NCI-H524 treated with DMSO at 0.1 percent for 48 hours (cell line): ENCODE results near the gene COL12A1.
"Not testable (repeated sequence)": the region's sequence is repeated elsewhere in the genome, so short reads cannot be mapped to it uniquely, and the experiment has no call there.

Source experiments
- DNase-seq: peaks from one replicate; lab custom pipeline; 2025; lab: John Stamatoyannopoulos, UW

Gene COL12A1

DNA sequence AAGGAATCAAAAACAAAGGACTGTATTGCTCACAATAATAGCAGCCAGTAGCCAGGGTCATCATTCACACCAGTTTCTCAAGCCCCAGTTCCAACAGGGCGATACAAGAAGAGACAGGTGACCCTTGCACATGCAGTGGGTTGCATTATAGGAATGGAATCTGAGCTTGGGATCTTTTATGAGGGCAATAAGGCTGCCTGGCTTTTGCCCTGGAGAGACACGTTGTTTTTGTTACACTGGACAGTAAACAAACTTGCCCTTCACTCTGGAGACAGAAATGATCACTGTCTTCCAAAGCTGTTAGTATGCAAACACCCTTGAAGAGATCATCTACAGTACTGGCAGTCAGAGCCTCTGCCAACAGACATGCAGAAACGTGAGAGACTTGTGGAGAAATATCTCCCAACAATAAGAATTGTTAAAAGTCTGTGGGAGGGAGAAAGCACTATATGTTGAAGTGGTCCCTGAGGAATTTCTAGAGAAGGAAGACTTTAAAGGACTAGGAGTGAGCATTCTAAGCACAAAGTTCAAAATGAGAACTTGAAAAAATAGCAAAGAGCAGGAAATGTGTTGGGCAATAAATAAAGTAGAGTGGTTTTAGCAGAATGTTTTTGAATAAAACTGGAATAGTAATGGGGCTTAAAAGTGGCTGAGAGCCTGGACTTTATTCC, 6.2 kb upstream of the COL12A1 start:
- no peak for DNase-seq

DNA sequence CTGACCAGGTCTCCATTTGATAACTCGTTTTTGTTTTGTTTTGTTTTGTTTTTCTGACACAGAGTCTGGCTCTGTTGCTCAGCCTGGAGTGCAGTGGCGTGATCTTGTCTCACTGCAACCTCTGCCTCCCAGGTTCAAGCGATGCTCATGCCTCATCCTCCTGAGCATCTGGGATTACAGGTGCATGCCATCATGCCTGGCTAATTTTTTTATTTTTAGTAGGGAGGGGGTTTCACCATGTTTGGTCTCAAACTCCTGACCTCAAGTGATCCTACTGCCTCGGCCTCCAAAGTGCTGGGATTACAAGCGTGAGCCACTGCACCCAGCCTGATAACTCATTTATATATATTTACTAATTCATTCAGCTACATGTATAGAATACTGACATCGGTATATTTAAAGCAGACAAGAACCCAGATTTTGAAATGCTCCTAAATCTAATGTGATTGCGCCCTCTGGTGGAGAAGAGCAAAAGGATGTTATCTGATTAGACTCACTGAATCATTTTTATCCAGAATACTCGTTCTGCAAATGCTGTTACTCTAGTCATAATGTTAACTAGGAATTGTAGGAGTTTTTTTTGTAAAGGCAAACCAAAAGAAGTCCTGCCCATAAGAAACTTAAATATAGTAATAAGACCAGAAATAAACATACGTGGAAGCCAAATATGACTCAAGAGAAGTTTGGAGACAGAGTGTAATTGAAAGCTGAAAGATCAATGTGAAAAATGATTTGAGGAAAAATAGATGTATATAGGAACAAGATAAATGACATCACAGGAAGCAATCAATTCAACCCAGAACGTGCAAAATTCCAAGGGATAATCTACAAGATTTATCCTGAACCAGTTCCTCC, 5.3 kb upstream of the COL12A1 start:
- DNase-seq: peak; percentile 28

DNA sequence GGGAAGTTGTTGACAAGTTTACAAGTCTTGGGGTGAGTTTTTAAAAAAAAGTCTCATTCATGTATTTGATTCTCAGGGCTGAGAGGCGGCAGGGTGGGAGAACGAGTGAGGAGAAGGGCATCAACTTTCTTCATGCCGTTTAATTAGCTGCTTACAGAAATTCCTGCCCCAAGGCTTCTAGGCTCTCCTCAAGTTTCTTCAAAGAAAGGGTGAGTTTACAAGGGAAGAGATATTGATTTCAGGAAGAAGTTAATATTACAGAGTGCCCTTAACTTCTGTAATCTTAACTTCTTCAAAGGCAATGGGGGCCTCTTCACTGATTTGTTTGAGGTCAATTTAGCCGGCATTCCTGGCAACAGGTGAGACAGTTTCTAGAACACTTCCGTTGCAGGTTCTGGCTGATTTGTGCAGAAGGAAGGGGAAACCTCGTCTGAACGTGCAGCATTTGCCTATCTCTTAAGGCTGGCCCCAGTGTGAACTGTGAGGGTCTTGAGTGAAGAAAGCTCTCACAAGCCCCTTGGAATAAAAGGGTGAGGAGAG, 3.4 kb upstream of the COL12A1 start:
- DNase-seq: no peak

DNA sequence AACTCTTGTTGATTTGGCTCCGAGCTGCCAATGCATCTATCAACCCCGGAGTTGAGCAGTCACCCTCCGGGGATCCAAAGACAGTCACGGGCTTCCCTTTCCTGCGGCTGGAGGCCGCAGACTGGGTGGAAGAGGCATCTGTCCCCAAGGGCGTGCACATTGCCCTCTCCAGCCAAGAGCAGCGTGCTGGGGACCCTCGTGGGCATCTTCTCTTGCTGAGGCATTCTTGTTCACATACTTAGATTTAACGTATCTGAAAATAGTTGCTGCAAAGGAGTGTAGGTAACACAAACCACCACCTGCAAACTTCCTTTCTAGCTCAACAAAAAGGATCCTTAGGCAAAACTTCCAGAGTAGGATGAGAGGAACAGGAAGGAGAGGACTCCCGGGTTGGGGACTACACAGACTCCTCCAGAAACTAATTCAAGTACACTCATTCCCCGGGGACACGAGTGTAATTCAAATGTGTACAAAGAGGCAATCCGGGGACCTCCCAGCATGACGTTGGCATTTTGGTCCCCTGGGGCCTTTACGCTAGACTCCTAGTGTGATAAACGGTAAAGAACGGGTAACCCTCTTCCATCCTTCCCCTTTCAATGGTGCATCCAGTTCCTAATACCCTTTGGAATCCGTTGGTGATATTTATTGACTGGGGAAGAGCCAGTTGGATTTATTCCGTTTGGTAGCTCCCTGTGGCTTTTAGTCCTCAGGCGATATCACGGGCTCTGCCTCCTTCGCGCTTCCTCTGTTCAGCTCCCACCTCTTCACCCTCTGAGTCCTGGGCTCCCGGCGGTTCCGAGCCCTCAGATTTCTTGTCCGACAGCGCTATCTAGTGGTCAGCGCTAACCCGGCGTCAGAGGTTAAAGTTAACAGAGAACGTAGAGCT, 2.7 kb upstream of the COL12A1 start:
- DNase-seq: peak; percentile 29

DNA sequence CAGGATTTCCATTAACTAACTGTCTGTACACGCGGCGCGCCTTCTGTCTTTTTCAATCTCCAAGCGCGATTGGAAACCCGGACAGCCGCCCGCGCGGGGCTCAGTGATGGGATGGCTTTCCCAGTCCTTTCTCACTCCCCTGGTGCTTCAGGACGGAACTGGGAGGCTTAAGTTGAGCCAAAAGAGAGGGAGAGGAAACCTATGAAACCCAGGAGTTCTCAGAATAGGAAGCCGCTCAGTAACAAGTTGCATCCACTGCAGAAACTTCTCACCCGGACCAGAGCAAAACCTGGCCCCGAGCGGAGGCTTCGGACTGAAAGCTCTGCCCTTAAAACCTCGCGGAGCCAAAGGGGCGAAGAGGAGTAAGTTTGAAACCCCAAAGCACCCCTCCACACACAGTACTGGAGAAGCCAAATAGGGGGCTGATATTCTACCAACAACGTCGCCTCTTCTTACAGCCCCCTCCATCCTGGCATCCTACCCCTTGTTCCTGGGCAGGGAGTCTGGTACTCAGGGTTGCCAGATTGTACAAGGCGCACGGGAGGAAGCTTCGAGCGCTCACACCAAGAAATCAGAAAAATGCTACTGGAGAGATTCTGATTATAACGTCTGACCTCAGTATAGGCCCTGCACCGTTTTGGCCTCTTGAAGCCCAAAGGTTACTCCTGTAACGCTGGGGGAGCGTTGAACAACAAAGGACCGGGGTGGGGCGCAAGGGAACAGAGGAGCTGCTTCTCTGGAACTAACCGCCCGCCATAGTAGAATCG, 906 bp upstream of the COL12A1 start:
- DNase-seq: no peak

DNA sequence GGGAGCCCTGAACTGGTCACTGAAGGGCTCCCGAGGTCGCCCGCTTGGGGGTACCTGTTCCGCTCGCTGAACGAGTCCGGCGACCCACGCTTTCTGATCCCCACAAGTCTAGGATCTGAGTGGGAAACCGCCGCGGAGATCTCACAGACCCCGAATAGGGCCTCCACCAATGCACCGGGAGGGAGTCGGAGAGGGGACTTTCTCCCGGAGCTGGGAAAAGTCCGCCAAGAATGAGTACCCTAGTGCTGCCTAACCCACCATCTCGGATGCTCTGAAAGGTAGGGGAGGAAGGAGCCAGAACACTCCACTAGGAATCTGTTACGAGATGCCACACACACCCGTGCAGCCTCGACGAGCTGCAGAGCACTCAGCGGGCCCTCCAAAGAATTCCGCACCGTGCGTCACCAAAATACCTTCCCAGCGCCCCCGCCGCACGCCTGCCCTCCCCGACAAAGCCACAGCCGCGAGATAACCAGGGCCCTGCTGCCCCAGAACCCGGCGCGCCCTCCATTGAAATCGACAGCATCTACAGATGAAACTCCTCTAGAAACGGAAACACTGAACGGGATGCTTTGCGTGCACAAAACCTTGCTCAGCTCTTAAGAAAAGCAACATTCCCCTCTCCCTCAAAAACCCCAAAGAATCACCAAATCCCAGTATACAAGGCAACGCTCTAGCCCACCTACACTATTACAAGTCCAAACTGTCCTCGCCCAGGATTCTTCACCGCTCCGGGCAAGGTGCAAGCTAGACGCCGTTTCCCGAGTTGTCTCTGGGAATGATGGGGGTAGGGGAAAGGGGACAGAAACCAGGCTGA, 686 bp downstream of the COL12A1 start:
- no peak for DNase-seq

DNA sequence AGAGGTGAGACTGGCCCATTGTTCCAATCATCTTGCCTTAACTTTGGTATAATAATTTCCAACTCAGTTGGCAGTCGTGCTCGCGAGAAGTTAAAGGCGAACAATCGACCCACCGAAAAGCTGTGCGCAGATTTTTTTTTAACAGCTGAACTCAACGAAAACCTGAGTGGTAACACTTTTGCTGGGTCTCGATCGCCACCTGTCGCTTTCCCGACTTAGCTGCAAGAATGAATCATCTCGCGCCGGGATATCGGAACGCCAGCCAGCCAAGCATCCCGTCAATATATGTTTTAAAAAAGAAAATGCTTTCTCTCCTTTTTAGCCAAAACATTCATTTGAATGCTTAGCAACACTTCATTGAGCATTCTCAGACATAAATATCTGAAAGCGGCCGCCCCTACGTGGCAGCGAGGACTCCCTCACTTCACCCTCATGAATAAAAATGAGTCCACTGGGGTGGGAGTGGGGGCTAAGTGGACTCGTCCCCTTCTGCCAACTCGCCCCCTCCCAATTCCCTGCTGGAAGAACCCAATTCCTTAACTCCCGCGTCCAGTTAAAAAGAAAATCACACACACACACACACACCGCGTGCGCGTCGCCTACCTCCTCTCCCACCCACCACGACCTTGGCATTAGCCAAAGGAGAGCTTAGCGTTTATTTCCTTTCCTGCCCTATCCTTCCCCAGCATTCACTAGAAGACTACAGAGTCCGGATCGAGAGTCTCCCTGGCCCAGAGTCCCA, 1.5 kb downstream of the COL12A1 start:
- peak; percentile 20 for DNase-seq

DNA sequence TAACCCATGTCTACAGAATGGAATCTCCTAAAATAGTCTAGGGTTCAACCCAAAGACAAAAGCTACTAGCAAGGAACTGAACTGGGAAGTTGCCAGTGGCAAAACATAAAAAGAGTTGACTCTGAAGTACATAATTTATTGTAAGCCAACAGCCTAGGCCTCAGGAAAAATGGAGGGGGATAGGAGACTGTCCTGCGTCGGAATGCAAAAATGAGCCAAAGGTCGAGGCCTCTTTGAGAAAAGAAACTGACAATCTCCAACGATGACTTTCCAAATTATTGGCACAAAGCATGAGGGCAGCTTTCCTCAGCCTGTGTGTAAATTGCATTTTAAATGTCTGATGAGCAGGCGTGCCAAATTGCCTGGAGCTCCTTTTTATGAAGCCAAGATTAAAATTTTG, 2.1 kb downstream of the COL12A1 start:
- no peak for DNase-seq

DNA sequence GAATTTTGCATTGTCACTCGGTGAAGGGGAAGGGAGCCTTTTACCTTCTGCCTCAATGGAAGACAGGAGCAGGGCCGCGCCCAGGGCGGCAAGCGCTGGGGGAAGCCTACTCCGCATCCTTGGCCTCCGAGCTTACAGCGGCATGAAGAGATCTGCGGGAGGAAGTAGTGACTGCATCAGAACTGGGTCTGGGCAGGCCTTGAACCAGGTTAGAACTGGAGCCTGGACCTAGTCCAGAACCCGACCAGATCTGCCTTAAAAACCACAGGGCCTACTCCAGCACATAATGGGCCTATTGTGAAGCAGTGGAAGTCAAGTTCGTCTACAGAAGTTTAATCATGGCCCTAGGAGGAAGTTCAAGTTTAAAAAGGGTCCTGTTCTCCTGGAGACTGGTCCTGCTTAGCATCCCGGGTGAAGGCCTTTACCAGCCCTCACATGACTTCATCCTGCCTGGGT, 3.1 kb downstream of the COL12A1 start:
- DNase-seq: no peak

DNA sequence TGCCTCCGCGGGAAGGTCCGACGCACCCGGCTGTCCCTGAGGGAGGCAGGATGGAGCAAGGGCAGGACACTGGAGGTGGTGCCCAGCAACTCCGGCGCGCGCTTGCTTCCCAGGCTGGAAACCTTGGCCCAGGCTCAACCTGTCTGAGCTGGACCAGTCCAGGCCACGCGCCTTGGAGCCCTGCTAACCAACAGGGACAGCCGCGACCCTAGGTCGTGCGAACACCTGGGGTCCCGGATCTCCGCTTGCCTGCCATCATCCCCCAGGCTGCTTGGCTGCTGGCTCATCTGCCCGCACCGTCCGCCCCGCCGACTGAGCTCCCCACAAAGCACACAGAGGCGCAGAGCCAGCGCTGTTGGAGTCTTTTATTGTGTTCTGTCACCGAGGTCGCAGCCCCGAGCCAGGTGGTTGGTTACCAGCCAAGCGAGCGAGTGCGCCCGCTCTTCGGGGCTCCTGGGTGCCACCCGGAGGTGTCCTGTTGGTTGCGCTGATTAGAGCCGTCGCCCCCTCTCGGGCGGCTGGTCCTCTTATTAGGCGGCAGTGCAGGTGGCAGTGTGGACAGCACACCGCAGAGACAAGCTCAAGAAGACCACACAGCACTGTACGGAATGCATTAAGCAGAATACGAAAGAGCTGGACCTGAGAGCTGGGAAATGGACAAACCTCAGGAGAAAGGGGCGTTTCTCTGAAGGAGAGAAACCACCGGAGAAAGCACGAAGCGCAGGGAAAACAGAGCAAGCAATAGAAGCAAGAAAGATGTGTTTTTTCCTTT, 3.8 kb downstream of the COL12A1 start:
- peak; percentile 10 for DNase-seq

DNA sequence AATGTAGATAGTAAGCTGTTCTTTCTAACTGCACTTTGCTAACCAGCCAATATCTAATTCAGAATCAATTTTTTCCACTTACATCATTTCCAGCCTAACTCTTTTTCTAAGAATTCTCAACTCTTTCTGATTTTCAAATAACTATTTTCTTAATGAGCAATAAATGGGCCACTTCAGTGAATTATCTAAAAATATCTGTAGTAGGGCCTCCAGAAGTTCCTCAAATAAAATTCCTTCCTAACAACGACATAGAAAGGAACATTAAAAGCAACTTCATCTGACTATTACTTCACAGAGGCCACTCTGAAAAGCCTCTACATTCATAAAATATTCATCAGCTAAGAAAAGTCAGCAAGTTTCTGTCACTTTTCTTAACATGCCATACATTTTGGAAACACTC, 4.8 kb downstream of the COL12A1 start:
- no peak for DNase-seq

DNA sequence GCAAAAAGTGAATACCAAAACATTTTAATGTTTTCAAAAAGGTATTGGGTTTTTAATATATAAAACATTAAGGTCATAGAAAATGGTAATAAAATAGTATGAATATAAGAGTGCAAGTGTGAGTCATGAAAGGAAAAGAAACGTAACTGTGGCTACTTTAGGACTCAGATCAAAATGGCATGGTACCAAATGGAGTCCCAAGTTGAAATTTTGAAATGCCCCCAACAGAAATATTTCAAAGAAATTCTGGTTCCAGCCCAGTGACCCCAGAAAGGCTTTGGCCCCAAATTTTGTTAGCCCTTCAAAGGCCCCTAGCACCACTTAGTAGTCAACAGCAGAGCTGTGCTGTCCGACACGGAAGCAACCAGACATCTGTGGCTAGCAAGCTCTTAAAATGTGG, 6.0 kb downstream of the COL12A1 start:
- DNase-seq: no peak

DNA sequence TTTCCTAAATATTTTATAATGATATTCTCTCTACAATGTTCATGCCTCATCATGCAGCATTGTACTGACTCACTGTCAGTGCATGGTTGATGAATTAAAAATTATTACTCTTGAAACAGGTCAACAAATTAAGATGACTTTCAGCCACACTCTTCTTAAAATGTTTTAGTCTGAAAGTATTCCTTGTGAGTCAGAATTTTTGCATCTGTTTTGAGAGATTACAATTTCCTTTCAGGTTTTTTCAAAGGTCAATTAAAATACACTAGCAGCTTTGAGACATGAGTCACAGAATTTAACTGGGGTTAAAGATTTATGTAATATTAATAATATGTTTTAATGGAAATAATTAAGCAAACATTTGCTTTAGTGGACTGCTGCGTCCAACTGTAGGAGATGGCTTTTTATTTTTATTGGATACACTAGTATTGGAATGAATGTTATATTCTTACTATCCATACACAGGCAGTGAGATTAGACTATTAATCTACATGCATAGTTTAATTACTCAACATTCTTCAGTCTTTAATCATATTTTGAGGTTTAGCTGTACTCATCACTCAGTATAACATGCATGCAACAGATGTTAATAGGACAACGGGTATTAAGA, 9.7 kb downstream of the COL12A1 start:
- no peak for DNase-seq

DNA sequence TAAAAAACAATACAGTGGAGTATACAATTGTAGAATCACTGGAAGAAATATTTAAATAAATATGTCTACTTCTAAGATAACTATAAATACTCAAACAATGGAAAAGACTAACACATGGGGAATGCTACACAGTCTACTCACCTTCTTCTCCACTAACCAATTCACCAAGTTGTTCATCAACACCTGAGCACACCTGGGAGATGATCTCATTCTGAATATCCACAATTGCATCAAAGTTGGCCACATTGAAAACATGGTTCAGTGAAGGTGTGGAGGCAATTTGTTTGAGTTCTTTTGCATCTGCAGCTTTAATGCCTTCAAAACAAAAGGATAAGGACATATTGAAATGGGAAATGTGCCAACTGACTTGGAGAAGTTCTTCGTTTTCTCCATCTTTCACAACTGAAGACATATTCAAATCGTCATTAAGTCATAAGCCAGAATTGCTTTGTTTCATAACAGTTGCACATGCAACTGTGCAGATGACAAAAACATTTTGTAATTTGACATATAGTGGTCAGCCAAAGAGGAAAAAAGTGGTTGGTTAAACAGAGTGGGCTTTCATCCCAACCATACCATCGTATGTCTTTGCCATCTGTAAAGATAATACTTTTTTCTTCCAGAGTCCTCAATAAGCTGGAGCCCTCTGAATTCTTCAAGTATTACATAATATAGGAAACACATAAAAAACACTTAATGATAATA, 17.5 kb downstream of the COL12A1 start:
- DNase-seq: no peak

DNA sequence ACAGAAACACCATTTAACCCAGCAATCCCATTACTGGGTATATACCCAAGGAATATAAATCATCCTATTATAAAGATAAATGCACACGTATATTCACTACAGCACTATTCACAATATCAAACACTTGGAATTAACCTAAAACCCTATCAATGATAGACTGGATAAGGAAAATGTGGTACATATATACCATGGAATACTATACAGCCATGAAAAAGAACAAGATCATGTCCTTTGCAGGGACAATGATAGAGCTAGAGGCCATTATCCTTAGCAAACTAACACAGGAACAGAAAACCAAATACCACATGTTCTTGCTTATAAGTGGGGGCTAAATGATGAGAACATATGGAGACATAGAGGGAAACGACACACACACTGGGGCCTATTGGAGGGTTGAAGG, 19.3 kb downstream of the COL12A1 start:
- DNase-seq: not testable (repeated sequence)

DNA sequence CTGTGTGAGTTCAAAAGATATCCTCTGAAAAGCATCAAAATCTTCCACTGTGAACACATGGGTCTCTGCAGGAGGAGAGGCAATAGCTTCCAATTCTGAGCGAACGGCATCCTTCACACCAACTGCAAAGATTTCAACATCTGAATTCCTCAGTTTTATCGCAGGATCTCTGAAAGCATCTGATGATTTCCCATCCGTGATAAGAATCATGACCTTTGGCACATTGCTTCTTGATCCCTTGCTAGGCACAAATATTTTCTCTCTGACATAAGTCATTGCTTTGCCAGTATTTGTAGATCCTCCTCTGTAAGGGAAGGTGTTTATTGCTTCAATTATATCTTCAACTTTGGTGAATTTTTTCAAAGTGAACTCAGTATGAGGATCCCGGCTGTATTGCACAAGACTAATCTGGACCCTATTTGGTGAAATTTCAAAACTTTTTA, 22.7 kb downstream of the COL12A1 start:
- no peak for DNase-seq

DNA sequence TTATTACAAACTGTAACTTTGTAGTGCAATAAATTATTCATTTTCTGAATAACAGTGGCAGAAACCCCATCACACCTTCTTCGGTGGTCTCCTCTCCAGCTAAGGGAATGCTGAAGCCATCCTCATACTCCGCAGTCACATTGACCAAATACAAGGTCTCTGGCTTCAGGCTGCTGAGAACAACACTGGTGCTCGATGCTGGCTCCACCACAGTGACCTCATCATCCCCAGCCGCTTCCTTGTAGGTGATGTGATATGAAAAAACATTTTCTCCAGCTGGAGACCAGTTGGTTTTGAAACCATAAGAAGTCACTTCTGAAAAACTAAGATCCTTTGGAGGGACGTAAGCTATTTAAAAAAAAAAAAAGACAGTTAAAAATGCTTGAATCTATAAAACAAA, 25.0 kb downstream of the COL12A1 start:
- no peak for DNase-seq

DNA sequence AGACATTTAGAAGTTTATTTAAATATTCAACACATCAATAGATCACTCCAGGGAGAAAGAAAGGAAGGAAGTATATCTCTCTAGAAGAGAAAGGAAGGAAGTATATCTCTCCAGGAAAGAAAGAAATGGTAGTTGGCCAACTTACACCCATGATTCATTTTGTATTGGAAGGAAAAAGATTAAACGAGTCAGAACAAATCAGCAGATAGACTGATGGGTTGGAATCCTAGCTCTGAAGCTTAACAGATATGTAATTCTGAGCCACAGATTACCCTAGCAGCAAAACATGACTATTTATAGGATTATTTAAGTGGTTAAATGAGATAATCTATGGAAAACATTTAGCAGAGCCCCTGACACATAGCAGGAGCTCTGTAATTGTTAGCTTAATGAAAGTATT, 27.1 kb downstream of the COL12A1 start:
- no peak for DNase-seq
